ENCODE measurements around the gene BCL2L12. TPM values are rescaled to one million over a fixed set of nuclear protein-coding genes. Genes with fewer than 3 reads are reported as not detected.
A peak's percentile ranks its signal among the peaks of the same experiment; 100 is the strongest.

BCL2L12 gene
- total and polyA plus RNA-seq, 2 of the 13 experiments (the other 11 are each of a cell fraction or from before 2014, with no cell fraction given): 26.8 to 40.8 TPM

DNA sequence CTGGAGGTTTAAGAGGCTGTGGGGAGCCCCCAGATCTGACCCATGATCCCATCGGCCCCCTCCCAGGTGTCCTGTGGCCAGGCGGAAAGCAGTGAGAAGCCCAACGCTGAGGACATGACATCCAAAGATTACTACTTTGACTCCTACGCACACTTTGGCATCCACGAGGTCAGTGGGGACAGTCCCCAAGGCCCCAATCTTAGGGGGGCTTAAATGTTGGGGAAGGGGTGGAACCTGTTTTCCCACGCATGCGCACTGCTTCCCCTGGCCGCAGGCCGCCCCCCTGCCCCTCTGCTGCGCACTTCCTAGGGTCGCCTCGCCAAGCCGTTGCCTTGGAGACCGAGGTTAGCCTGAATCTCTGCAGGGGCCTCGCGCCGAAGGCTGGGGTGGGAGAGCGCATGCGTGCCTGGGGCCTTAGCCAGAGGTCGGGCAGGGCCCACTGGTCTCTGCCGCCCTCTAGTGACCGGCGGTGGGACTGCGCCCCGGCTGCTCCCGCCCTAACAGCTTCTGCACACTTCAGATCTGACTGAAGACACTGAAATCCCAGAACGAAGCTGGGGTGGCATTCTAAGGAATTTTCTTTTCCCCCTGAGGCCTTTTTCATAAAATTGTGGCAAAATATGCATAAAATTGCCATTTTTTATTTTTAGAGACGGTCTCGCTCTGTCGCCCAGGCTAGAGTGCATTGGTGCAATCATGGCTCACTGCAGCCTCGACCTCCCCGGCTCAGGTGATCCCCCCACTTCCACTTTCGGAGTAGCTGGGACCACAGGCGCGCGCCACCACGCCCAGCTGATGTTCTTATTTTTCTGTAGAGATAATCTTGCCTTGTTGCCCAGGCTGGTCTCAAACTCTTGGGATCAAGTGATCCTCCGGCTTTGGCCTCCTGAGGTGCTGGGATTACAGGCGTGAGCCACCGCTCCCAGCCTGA lies 15.0 kb downstream of the BCL2L12 start (continued):
- TF ChIP-seq, protein P1, sequence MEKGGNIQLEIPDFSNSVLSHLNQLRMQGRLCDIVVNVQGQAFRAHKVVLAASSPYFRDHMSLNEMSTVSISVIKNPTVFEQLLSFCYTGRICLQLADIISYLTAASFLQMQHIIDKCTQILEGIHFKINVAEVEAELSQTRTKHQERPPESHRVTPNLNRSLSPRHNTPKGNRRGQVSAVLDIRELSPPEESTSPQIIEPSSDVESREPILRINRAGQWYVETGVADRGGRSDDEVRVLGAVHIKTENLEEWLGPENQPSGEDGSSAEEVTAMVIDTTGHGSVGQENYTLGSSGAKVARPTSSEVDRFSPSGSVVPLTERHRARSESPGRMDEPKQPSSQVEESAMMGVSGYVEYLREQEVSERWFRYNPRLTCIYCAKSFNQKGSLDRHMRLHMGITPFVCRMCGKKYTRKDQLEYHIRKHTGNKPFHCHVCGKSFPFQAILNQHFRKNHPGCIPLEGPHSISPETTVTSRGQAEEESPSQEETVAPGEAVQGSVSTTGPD (CRISPR knock-in tag; IDR thresholded peaks at IDR 0.05): no peak
- TF ChIP-seq ZBTB10 (CRISPR knock-in tag; IDR thresholded peaks at IDR 0.05; ENCODE audit: borderline replicate concordance): no peak
- TF ChIP-seq BORCS8-MEF2B (CRISPR knock-in tag; IDR thresholded peaks at IDR 0.05): peak; percentile 41; the same call in 1 of the 2 replicates
- TF ChIP-seq, protein P2, sequence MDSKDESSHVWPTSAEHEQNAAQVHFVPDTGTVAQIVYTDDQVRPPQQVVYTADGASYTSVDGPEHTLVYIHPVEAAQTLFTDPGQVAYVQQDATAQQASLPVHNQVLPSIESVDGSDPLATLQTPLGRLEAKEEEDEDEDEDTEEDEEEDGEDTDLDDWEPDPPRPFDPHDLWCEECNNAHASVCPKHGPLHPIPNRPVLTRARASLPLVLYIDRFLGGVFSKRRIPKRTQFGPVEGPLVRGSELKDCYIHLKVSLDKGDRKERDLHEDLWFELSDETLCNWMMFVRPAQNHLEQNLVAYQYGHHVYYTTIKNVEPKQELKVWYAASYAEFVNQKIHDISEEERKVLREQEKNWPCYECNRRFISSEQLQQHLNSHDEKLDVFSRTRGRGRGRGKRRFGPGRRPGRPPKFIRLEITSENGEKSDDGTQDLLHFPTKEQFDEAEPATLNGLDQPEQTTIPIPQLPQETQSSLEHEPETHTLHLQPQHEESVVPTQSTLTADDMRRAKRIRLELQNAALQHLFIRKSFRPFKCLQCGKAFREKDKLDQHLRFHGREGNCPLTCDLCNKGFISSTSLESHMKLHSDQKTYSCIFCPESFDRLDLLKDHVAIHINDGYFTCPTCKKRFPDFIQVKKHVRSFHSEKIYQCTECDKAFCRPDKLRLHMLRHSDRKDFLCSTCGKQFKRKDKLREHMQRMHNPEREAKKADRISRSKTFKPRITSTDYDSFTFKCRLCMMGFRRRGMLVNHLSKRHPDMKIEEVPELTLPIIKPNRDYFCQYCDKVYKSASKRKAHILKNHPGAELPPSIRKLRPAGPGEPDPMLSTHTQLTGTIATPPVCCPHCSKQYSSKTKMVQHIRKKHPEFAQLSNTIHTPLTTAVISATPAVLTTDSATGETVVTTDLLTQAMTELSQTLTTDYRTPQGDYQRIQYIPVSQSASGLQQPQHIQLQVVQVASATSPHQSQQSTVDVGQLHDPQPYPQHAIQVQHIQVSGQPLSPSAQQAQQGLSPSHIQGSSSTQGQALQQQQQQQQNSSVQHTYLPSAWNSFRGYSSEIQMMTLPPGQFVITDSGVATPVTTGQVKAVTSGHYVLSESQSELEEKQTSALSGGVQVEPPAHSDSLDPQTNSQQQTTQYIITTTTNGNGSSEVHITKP (CRISPR knock-in tag; IDR thresholded peaks at IDR 0.05; ENCODE audit: low read depth): peak; percentile 69; the same call in 1 of the 2 replicates
- no peak for TF ChIP-seq ZNF75D (CRISPR knock-in tag; IDR thresholded peaks at IDR 0.05; ENCODE audit: borderline replicate concordance)
- TF ChIP-seq ZNF33B (CRISPR knock-in tag; IDR thresholded peaks at IDR 0.05): no peak
- TF ChIP-seq TAF1 (CRISPR knock-in tag; IDR thresholded peaks at IDR 0.05): no peak
- TF ChIP-seq ZNF101 (CRISPR knock-in tag; IDR thresholded peaks at IDR 0.05; ENCODE audit: borderline replicate concordance, low read depth): 0 out of 2 replicates have a peak, but pooled peaks have one; percentile 33
- no peak for TF ChIP-seq PAWR (CRISPR knock-in tag; IDR thresholded peaks at IDR 0.05; ENCODE audit: borderline replicate concordance)
- no peak for TF ChIP-seq ZNF296 (CRISPR knock-in tag; conservative IDR thresholded peaks at IDR 0.05)
- TF ChIP-seq ZNF766 (CRISPR knock-in tag; IDR thresholded peaks at IDR 0.05; ENCODE audit: borderline replicate concordance): no peak
- no peak for TF ChIP-seq ZNF326 (CRISPR knock-in tag; IDR thresholded peaks at IDR 0.05; ENCODE audit: borderline replicate concordance)
- TF ChIP-seq RARA (CRISPR knock-in tag; IDR thresholded peaks at IDR 0.05): no peak
- TF ChIP-seq NFRKB (IDR thresholded peaks at IDR 0.05): no peak
- TF ChIP-seq ATAD3A (CRISPR knock-in tag; IDR thresholded peaks at IDR 0.05): no peak
- no peak for TF ChIP-seq NR2F6 (IDR thresholded peaks at IDR 0.05)
- TF ChIP-seq NR2F6 (CRISPR knock-in tag; IDR thresholded peaks at IDR 0.05): peak; percentile 52; the same call in 1 of the 2 replicates
- peak; percentile 44; the same call in 1 of the 2 replicates for TF ChIP-seq ZFX (CRISPR knock-in tag; IDR thresholded peaks at IDR 0.05; ENCODE audit: low read depth)
- TF ChIP-seq, protein P3, sequence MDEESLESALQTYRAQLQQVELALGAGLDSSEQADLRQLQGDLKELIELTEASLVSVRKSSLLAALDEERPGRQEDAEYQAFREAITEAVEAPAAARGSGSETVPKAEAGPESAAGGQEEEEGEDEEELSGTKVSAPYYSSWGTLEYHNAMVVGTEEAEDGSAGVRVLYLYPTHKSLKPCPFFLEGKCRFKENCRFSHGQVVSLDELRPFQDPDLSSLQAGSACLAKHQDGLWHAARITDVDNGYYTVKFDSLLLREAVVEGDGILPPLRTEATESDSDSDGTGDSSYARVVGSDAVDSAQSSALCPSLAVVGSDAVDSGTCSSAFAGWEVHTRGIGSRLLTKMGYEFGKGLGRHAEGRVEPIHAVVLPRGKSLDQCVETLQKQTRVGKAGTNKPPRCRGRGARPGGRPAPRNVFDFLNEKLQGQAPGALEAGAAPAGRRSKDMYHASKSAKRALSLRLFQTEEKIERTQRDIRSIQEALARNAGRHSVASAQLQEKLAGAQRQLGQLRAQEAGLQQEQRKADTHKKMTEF (CRISPR knock-in tag; IDR thresholded peaks at IDR 0.05): peak; percentile 47; the same call in 1 of the 2 replicates
- no peak for TF ChIP-seq PHF5A (CRISPR knock-in tag; IDR thresholded peaks at IDR 0.05; ENCODE audit: low read depth, unreplicated experiment)
- TF ChIP-seq SUZ12 (IDR thresholded peaks at IDR 0.05; ENCODE audit: low read depth, low read length): no peak

Data from HepG2 (cell line).